HCT116 (cell line): ENCODE measurements around the gene PRKG1.

Experiments used
- POLR2A ChIP-seq: IDR thresholded peaks from 2 replicates; pipeline ENCODE4 v1.7.0; 2011; ENCODE audit warnings: borderline replicate concordance; ENCODE audit not compliant: insufficient read depth, insufficient read length; ENCODE audit errors: extremely low read depth
- POLR2AphosphoS5 ChIP-seq: IDR thresholded peaks from 2 replicates; pipeline ENCODE4 v1.6.1; 2011; ENCODE audit warnings: mild to moderate bottlenecking, low read depth, low read length, moderate library complexity

GRCh38 chr10:52284416-52285013 is 1210.2 kb downstream of the PRKG1 start:
- TF ChIP-seq POLR2AphosphoS5 (no peak), POLR2A (no peak)
